Activated naive CD8-positive, alpha-beta T cell treated with anti-CD3 and anti-CD28 coated beads for 36 hours (primary cell): Measurements from ENCODE around the gene CCNL1. TPM values are rescaled to one million over a fixed set of nuclear protein-coding genes. Genes with fewer than 3 reads are reported as not detected.

Experiments
- DNase-seq: peaks from one replicate; pipeline ENCODE4 v3.0.0; 2021
- H3K27ac Mint-ChIP-seq: one replicate; pipeline ENCODE4 v1.8.0; 2022; ENCODE audit warnings: mild to moderate bottlenecking, moderate library complexity, mixed read lengths
- H3K27me3 Mint-ChIP-seq: one replicate; pipeline ENCODE4 v1.8.0; 2022; ENCODE audit warnings: mild to moderate bottlenecking, mixed read lengths
- H3K36me3 Mint-ChIP-seq: one replicate; pipeline ENCODE4 v1.8.0; 2021; ENCODE audit warnings: mild to moderate bottlenecking, mixed read lengths
- H3K4me1 Mint-ChIP-seq: one replicate; pipeline ENCODE4 v1.8.0; 2021; ENCODE audit warnings: mixed read lengths
- H3K4me3 Mint-ChIP-seq: one replicate; pipeline ENCODE4 v1.8.0; 2022; ENCODE audit warnings: mild to moderate bottlenecking, moderate library complexity, mixed read lengths
- H3K9me3 Mint-ChIP-seq: one replicate; pipeline ENCODE4 v1.8.0; 2022; ENCODE audit warnings: mixed read lengths
- total RNA-seq, 2 experiments: library from RNA; stranded (reverse); gene quantifications; one replicate each; pipeline ENCODE4 v1.2.3, GENCODE V29; 2021

CCNL1 gene
- total RNA-seq, 2 experiments from 2014 or later, result 139 to 156 TPM

DNA sequence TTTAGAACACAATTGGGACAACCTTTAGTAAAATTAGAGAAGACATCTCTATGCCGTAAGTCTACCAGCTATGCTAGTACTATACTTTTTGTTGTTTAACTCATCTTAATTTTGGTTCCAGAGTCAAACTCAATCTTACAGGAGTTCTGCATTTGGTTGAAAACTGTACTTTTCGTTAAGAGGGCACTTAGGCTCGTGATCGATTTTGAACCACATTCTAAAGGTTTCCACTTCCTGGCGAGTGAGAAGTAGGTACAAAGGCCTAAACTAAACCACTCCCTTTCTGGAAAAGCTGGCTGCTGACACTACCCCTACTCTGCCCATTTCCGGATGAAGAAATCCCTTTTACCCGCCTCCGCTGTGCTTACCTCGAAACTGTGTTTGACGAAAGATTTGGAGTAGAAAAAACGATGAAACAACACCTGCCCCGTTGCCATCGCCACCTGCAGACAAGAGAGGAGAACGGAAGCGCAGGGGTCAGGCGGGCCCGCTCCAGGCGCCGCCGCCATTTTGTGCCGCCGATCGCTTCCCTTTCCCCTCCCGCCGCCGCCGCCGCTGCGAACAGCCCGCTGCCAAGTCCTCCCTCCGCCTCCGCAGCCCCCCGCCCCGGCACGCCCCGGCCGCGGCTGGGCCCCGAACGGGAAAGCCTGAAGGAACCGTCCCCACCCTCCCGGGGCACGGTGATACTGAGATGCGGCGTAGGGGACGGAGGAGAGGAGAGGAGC, 748 bp downstream of the CCNL1 start:
- Mint-ChIP-seq H3K4me3 (peak overlapping the region; percentile 96), H3K36me3 (peaks cover 73% of the 10 kb centered on the region), H3K9me3 (no peaks in the 10 kb centered on the region), H3K27ac (peak overlapping the region; percentile 98), H3K4me1 (peaks cover 51% of the 10 kb centered on the region), H3K27me3 (no peaks in the 10 kb centered on the region)
- DNase-seq, result peak; percentile 86

DNA sequence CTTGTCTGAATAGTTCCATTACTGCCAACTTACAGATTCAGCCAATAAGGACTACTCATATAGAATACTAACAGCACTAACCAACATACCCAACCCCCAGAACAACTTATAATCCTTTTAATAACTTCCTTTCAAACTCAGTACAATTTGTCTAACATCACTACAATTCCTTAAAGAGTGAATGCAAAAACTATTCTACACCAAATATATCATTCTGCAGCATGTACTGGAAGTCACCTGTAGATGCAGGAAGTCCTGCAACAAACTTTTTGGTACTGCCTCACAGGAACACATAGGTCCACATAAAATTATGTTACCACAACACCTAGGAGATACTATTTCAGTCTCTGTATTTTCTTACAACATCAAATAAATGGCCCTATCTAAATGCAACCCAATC, 2.1 kb downstream of the CCNL1 start:
- Mint-ChIP-seq H3K27me3 (no peaks in the 10 kb centered on the region), H3K4me3 (peak overlapping the region; percentile 96), H3K4me1 (peaks cover 56% of the 10 kb centered on the region), H3K9me3 (no peaks in the 10 kb centered on the region), H3K27ac (peak overlapping the region; percentile 98), H3K36me3 (peaks cover 79% of the 10 kb centered on the region)
- no peak for DNase-seq

DNA sequence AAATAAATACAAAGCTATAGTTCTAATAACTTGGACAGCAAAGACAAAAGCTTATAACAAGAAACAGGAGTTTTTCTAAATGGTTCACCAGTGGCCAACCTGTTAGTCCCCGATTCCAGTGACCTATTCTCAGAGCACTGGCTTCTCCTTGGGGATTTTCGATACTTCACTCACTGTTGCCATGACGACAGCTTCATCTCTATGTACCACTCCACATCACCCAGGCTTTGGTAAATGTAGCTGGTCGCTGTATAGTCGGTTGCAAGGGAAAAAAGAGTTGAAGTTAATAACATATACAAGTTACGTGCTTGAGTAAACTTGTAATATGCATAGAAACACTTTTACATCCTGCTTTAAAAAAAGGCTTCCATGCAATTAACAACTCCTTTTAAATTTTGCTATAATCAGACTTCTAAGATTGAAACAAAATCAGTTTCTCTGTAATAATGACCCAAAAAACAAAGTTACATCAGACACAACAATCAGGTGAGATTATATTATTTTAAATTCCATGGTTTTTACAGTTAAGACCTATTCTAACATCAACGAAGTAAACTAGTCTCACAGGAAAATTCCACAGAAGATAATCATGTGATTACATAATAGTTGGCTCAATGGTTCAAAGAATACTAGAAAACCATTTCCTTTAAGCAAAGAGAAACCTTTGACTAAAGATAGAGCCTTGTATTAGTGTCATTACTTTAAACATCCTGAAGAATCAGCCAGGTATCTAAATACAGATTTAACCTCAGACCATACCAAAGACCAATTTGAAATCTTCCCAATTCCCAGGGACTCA, 2.9 kb downstream of the CCNL1 start:
- Mint-ChIP-seq H3K27me3 (no peaks in the 10 kb centered on the region), H3K36me3 (peaks cover 72% of the 10 kb centered on the region), H3K27ac (peak overlapping the region; percentile 98), H3K4me1 (peaks cover 55% of the 10 kb centered on the region), H3K4me3 (peak overlapping the region; percentile 96), H3K9me3 (no peaks in the 10 kb centered on the region)
- no peak for DNase-seq

DNA sequence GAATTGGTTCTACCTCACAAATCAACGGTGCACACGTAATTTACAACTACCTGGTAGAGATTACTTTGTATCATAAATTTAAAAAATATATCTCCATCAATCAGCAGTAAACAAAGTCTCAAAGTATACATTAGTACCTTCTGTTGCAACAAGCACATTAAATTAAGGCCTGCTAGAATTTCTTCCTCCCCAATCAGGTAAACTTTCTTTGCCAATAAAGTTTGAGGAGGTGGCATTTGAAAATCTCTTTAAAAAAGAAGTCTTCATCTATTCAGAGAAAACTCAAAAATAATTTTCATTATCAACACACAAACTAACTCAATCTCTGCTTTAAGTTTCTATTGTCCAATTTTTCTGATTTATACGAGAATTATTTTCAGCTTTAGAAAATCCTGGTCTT, 4.4 kb downstream of the CCNL1 start:
- peak overlapping the region; percentile 54 for H3K27ac Mint-ChIP-seq
- no peaks in the 10 kb centered on the region for H3K9me3 Mint-ChIP-seq
- peaks cover 74% of the 10 kb centered on the region for H3K36me3 Mint-ChIP-seq
- DNase-seq, result no peak
- peaks cover 58% of the 10 kb centered on the region for H3K4me1 Mint-ChIP-seq
- no peaks in the 10 kb centered on the region for H3K27me3 Mint-ChIP-seq
- peak overlapping the region; percentile 96 for H3K4me3 Mint-ChIP-seq

DNA sequence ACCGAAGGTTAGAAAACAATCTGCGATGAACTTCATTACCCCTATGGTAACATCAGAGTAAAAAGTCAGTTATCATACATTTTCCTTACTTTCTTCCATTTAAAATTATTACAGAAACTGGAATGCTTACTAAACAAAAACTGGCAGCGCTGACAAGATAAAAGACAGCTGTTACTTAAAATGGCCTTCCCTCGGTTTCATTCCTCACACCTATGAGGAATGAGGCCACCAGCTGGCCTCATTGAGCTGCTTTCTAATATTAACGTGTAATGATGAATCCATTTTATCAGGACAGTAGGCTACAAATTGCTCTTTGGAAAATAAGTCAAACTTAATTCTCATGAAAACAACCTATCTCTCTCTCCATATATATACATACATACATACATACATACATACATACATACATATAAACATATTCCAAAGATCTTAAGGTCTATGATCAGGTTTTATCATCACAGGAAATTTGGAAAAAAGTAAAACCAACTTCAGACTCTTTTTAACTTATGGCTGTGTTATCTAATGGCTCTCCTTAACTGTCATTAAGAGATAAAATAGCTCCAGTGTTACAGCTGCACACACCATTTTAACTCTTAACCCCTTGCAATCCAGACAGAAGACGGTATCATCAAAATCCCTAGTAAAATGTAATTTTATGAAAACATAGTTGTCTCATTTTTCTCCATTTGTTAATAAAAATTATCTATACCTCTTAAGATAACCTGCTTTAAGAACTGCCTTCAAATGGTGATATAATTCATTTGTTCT, 5.2 kb downstream of the CCNL1 start:
- H3K4me1 Mint-ChIP-seq, result peaks cover 57% of the 10 kb centered on the region
- H3K27me3 Mint-ChIP-seq, result no peaks in the 10 kb centered on the region
- peaks cover 72% of the 10 kb centered on the region for H3K36me3 Mint-ChIP-seq

DNA sequence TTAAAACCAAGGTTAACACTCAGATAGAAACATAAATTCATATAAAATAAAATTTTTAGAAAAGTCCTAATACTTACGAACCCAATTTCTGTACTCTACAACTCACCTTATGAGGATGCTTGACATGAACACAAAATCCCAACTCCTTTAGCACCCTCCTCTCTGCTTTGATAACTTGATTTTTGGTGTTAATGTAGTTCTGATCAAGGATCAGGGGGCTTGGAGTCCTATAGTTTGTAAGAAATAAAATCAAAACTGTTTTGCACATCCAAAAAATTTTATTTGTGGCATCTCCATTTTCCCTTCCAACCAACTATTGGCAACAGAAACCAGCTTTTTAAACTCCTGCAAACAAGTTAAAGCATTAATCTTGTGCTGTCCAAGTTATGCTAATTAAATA, 7.0 kb downstream of the CCNL1 start:
- Mint-ChIP-seq H3K9me3 (no peaks in the 10 kb centered on the region), H3K27me3 (no peaks in the 10 kb centered on the region), H3K36me3 (peaks cover 71% of the 10 kb centered on the region), H3K27ac (peak overlapping the region; percentile 13), H3K4me3 (peak overlapping the region; percentile 11), H3K4me1 (peaks cover 58% of the 10 kb centered on the region)
- no peak for DNase-seq

More for the DNA sequence above, 5.2 kb downstream of the CCNL1 start:
- DNase-seq, result no peak
- Mint-ChIP-seq H3K27ac (peak overlapping the region; percentile 78), H3K4me3 (peak overlapping the region; percentile 96), H3K9me3 (no peaks in the 10 kb centered on the region)

DNA sequence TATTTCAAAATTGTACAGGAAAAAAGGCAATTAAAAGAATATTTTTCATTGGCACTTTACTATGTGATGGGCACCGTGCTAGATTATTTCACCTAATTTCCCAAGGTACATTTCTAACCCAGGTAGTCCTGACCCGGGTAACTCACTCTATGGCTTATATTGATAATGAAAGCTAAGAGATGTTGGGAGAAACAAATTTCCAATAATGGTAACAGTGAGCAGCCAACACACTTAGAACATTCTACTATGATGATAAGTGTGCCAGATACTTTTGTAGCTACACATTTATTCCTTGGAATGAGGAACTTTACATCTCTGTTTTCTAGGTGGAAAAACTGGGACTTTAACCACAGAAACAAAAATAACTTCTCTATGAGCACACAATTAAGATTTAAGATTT, 7.5 kb downstream of the CCNL1 start:
- H3K36me3 Mint-ChIP-seq, result peaks cover 67% of the 10 kb centered on the region
- H3K9me3 Mint-ChIP-seq, result no peaks in the 10 kb centered on the region
- H3K4me1 Mint-ChIP-seq, result peaks cover 58% of the 10 kb centered on the region
- H3K27me3 Mint-ChIP-seq, result no peaks in the 10 kb centered on the region
- H3K4me3 Mint-ChIP-seq, result no peak overlapping the region
- no peak for DNase-seq
- H3K27ac Mint-ChIP-seq, result no peak overlapping the region

DNA sequence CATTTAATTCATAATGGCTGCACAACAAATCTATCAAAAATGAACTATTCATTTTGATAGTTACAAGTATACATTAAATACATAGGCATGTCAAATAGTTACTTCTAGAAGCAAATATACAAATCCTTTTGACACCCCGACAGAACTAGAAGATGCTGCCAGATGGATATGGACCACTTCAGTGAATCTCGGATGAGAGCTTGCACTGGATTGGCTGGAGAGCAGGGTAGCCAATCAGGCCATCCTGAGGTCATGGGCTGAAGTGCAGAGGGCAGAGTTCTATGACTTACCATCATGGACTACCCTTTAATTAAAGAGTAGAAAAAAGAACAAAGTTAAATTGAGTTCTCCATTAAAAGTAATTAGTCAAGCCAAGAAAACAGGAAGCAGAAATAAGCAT, 8.3 kb downstream of the CCNL1 start:
- Mint-ChIP-seq H3K27me3 (no peaks in the 10 kb centered on the region), H3K9me3 (no peaks in the 10 kb centered on the region), H3K36me3 (peaks cover 64% of the 10 kb centered on the region), H3K4me1 (peaks cover 53% of the 10 kb centered on the region), H3K27ac (peak overlapping the region; percentile 68), H3K4me3 (no peak overlapping the region)
- no peak for DNase-seq

DNA sequence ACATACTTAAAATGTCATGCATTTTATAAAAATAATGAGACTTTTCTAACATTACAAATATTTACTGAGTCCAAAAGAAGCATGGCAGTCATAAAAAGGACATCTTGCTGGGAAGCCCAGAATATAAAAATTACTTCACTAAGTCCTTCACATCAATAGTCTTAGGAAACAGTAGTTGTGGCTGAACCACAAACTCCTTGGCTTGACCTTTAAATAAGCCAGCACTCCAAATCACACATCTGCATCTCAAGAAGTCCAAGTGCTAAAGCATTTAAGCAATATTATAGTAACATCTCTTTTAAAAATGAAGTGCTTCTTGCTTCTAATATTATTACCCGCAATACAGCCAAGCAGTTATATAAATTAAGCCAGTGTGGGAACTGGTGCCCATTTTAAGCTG, 8.8 kb downstream of the CCNL1 start:
- Mint-ChIP-seq H3K4me3 (no peak overlapping the region), H3K27ac (peak overlapping the region; percentile 68), H3K9me3 (no peaks in the 10 kb centered on the region), H3K4me1 (peaks cover 50% of the 10 kb centered on the region), H3K27me3 (no peaks in the 10 kb centered on the region), H3K36me3 (peaks cover 61% of the 10 kb centered on the region)
- no peak for DNase-seq

DNA sequence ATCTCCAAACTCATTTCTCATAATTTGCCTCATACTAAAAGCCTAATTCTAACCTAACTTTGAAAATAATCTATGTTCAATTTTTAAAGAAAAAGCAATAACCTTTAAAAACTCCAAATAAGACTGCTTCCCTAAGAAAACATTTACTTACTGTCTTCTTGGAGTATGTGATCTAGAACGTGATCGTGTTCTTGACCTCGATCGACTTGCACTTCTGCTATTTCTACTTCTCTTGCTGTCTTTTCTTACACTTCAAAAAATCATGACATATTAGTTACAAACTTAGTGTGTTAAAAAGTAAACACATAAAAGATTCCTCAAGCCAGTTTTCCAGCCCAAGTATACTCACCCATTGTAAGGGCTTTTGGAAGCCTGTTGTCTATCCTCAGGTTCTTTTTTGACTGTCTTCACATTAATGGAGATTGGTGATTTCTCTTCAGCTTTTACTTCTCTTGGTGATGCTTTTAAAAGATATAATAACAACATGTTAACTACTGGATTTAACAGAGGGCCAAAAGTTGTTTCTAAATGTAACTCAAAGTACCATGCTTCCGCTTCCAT, 10.7 kb downstream of the CCNL1 start:
- H3K27me3 Mint-ChIP-seq, result no peaks in the 10 kb centered on the region
- peak overlapping the region; percentile 19 for H3K27ac Mint-ChIP-seq
- H3K4me3 Mint-ChIP-seq, result no peak overlapping the region
- peaks cover 57% of the 10 kb centered on the region for H3K36me3 Mint-ChIP-seq
- H3K9me3 Mint-ChIP-seq, result no peaks in the 10 kb centered on the region
- H3K4me1 Mint-ChIP-seq, result peaks cover 38% of the 10 kb centered on the region
- DNase-seq, result no peak

DNA sequence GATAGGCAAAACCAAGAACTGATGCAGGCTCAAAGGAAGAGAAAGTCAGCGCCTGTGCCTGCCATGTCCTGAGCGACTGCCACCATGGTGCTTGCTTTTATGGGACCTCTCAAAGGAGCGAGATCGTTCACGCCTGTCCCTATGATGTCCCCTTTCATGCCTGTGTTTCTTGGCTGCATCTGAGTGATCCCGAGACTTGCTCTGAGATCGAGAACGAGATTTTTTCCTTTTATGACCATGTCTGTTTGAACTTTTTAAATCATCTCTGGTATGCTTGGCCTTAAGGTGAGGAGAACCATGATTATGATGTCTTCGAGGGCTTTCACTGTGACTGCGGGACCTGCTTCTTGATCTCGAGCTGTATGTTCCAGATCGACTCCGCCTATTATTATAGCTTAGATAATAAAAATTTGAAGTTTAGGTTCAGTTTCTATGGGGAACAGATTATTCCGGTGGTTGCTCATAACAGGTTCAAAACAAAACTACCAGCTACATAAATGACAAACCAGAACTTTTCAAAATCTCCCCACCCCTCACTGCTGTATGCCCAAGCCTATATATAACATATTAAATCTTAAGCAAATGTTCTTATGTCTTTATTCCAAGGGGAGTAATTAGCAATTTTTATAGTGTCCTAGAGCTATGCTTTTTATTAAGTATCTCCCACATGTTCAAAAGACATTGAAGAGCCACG, 11.6 kb downstream of the CCNL1 start:
- peaks cover 33% of the 10 kb centered on the region for H3K4me1 Mint-ChIP-seq
- DNase-seq, result no peak
- H3K36me3 Mint-ChIP-seq, result peaks cover 53% of the 10 kb centered on the region
- no peak overlapping the region for H3K4me3 Mint-ChIP-seq
- H3K27ac Mint-ChIP-seq, result peak overlapping the region; percentile 21
- H3K27me3 Mint-ChIP-seq, result no peaks in the 10 kb centered on the region
- H3K9me3 Mint-ChIP-seq, result no peaks in the 10 kb centered on the region

DNA sequence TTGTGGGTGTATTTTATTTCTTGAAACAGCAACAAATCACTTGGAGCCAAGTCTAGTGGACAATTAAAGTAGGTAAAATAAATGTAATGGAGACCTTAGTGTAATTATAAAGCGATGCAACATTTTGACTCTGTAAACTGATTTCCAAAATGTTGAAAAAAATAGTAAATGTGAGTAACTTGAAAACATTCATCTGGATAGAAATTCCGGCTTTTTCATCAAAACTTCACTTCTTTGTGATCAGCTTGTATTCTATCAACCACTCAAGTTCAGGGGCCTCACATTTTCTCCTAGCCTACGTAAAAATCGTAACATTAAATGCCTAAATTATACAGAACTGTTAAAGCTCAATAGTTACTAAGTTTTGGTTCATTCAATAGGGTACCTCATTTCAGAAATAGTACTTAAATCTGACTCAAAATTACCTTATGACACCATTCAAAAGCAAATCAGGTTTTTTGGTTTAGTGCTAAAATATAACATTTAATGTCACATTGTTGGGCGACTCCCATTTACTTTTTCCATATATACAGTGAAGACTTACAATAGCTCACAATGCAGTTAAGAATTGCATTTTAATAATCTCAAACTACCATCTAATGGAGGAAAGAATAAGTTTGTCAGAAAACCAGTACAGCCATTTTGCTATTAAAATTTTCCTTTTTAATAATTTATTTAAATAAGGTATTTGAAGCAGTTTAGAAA, 12.7 kb downstream of the CCNL1 start:
- no peaks in the 10 kb centered on the region for H3K9me3 Mint-ChIP-seq
- peaks cover 29% of the 10 kb centered on the region for H3K4me1 Mint-ChIP-seq
- H3K27ac Mint-ChIP-seq, result peak overlapping the region; percentile 54
- peaks cover 49% of the 10 kb centered on the region for H3K36me3 Mint-ChIP-seq
- no peaks in the 10 kb centered on the region for H3K27me3 Mint-ChIP-seq
- no peak overlapping the region for H3K4me3 Mint-ChIP-seq
- no peak for DNase-seq

DNA sequence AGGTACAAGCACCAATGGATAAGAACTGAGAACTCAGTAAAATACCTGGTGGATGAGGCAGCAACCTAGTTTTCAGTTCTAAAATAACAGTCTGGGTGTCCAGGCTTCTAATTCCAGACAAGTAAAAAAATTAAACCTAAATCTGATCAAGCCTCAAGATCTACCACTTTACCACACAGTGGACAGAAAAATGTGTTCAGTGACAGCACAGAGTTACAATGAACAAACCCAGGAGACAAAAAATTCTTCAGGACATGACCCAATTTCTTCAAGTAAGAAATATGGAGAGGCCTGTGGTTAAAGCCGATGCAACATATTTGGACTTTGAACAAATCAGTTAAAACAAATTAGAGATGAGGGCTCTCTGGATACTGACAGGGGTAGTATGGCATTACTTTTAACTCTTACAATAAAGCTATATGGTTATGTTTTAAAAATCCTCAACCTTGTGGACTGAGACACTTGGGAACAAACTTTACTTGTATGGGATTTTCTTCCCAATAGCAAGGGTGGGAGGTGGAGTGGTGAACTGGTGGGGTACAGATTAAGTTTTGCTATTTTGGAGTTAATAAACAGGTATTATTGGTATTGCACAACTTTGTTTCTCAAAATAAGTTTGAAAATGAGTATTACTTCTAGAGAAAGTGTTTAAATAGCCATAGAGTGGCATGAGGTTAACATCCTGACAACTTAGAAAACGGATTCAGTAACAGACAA, 14.2 kb downstream of the CCNL1 start:
- H3K27ac Mint-ChIP-seq, result peak overlapping the region; percentile 70
- peaks cover 40% of the 10 kb centered on the region for H3K36me3 Mint-ChIP-seq
- H3K4me1 Mint-ChIP-seq, result peaks cover 15% of the 10 kb centered on the region
- no peak for DNase-seq
- no peaks in the 10 kb centered on the region for H3K9me3 Mint-ChIP-seq
- H3K4me3 Mint-ChIP-seq, result no peak overlapping the region
- H3K27me3 Mint-ChIP-seq, result no peaks in the 10 kb centered on the region
